HEK293 (cell line): ENCODE results near the gene PARP11.

Experiments
- CTCF ChIA-PET: fragments of 350-600 bp; formaldehyde crosslinking; extraction: SDS; loops from one replicate; lab custom pipeline; 2021; ENCODE audit warnings: antibody characterized with exemption; lab: Yijun Ruan, JAX
- POLR2A ChIA-PET: fragments of 300-600 bp; formaldehyde crosslinking; extraction: SDS; loops from one replicate; lab custom pipeline; 2020; ENCODE audit warnings: antibody characterized with exemption, inconsistent platforms; lab: Yijun Ruan, JAX
- H3K27ac ChIP-seq: fragments of 200-500 bp; sonication (Bioruptor generic); 2 replicates; pipeline ENCODE4 v1.5.1; 2014; ENCODE audit warnings: low read depth, low read length, control low read depth, inconsistent platforms; ENCODE audit errors: extremely low read depth
- H3K36me3 ChIP-seq, 2 experiments: fragments of 200-500 bp in 1 of 2; sonication (Bioruptor generic) in 1 of 2; 1 replicate in 1 of 2; 2 replicates in 1 of 2; pipeline ENCODE4 v1.5.1; 2014 to 2017; ENCODE audit warnings: inconsistent platforms in 2 of 2, low read length in 2 of 2; ENCODE audit not compliant: control insufficient read depth in 2 of 2, insufficient read depth in 1 of 2
- H3K4me1 ChIP-seq: fragments of 200-500 bp; sonication (Bioruptor generic); 2 replicates; pipeline ENCODE4 v1.5.1; 2014; ENCODE audit warnings: mild to moderate bottlenecking, low read length, inconsistent platforms; ENCODE audit not compliant: control insufficient read depth, insufficient read depth
- H3K4me3 ChIP-seq: 2 replicates; pipeline ENCODE4 v1.5.1; 2011; ENCODE audit warnings: low read depth, mild to moderate bottlenecking, control low read depth, low read length, moderate library complexity
- H3K9me3 ChIP-seq: fragments of 200-500 bp; sonication (Bioruptor generic); 2 replicates; pipeline ENCODE4 v1.5.1; 2014; ENCODE audit warnings: low read depth, low read length, inconsistent platforms; ENCODE audit not compliant: control insufficient read depth, insufficient read depth
- PRDM1 ChIP-seq: fragments of 450-650 bp; formaldehyde crosslinking; IDR thresholded peaks from 2 replicates; pipeline ENCODE4; 2016; ENCODE audit warnings: missing biosample characterization, missing genetic modification characterization
- SETDB1 ChIP-seq: IDR thresholded peaks from one replicate; pipeline ENCODE4 v1.6.1; 2017; ENCODE audit warnings: mild to moderate bottlenecking, low read length, moderate library complexity, mixed read lengths; ENCODE audit not compliant: insufficient read length
- SP2 ChIP-seq: fragments of 450-650 bp; formaldehyde crosslinking; IDR thresholded peaks from 2 replicates; pipeline ENCODE4 v1.5.1; 2016; ENCODE audit warnings: missing biosample characterization, missing genetic modification characterization
- TCF7L2 ChIP-seq: IDR thresholded peaks from 2 replicates; pipeline ENCODE4 v1.6.1; 2011; ENCODE audit warnings: low read depth, mild to moderate bottlenecking, inconsistent platforms, low read length, moderate library complexity, borderline replicate concordance
- ZBTB7A ChIP-seq: fragments of 450-650 bp; formaldehyde crosslinking; IDR thresholded peaks from 2 replicates; pipeline ENCODE4 v1.5.1; 2016; ENCODE audit warnings: low read depth, missing biosample characterization, missing genetic modification characterization
- ZFHX2 ChIP-seq: fragments of 450-650 bp; formaldehyde crosslinking; conservative IDR thresholded peaks from 2 replicates; pipeline ENCODE4 v1.5.1; 2016; ENCODE audit warnings: missing biosample characterization, missing genetic modification characterization
- ZFP37 ChIP-seq: fragments of 450-650 bp; formaldehyde crosslinking; IDR thresholded peaks from 2 replicates; pipeline ENCODE4 v1.5.1; 2016; ENCODE audit warnings: missing biosample characterization, missing genetic modification characterization
- ZFP41 ChIP-seq: fragments of 450-650 bp; formaldehyde crosslinking; IDR thresholded peaks from 2 replicates; pipeline ENCODE4 v1.5.1; 2016; ENCODE audit warnings: missing biosample characterization, missing genetic modification characterization, borderline replicate concordance
- ZNF211 ChIP-seq: fragments of 450-650 bp; formaldehyde crosslinking; IDR thresholded peaks from 2 replicates; pipeline ENCODE4 v1.5.1; 2016; ENCODE audit warnings: low read depth, missing biosample characterization, missing genetic modification characterization
- ZNF23 ChIP-seq: fragments of 450-650 bp; formaldehyde crosslinking; IDR thresholded peaks from 2 replicates; pipeline ENCODE4 v1.5.1; 2016; ENCODE audit warnings: missing biosample characterization, missing genetic modification characterization, borderline replicate concordance
- ZNF274 ChIP-seq, 2 experiments: fragments of 200-500 bp in 1 of 2; fragments of 450-650 bp in 1 of 2; sonication (Bioruptor generic) in 1 of 2; formaldehyde crosslinking in 1 of 2; IDR thresholded peaks; 2 replicates each; pipeline versions ENCODE4 v1.5.1 to v1.6.1; 2014 to 2016; ENCODE audit warnings: borderline replicate concordance in 1 of 2, inconsistent platforms in 1 of 2, low read length in 1 of 2, missing biosample characterization in 1 of 2, missing genetic modification characterization in 1 of 2
- ZNF335 ChIP-seq: fragments of 450-650 bp; formaldehyde crosslinking; conservative IDR thresholded peaks from 2 replicates; pipeline ENCODE4 v1.5.1; 2016; ENCODE audit warnings: missing biosample characterization, missing genetic modification characterization
- ZNF366 ChIP-seq: fragments of 450-650 bp; formaldehyde crosslinking; conservative IDR thresholded peaks from 2 replicates; pipeline ENCODE4 v1.5.1; 2016; ENCODE audit warnings: missing biosample characterization, missing genetic modification characterization
- ZNF433 ChIP-seq: fragments of 450-650 bp; formaldehyde crosslinking; IDR thresholded peaks from 2 replicates; pipeline ENCODE4 v1.5.1; 2016; ENCODE audit warnings: missing biosample characterization, missing genetic modification characterization, low read depth
- ZNF521 ChIP-seq: fragments of 450-650 bp; formaldehyde crosslinking; IDR thresholded peaks from 2 replicates; pipeline ENCODE4 v1.5.1; 2017; ENCODE audit warnings: missing biosample characterization, mild to moderate bottlenecking, missing genetic modification characterization
- ZNF585B ChIP-seq: fragments of 450-650 bp; formaldehyde crosslinking; IDR thresholded peaks from 2 replicates; pipeline ENCODE4 v1.5.1; 2016; ENCODE audit warnings: missing biosample characterization, missing genetic modification characterization
- ZNF600 ChIP-seq: fragments of 450-650 bp; formaldehyde crosslinking; IDR thresholded peaks from 2 replicates; pipeline ENCODE4 v1.5.1; 2016; ENCODE audit warnings: missing biosample characterization, missing genetic modification characterization
- ZNF621 ChIP-seq: fragments of 450-650 bp; formaldehyde crosslinking; IDR thresholded peaks from 2 replicates; pipeline ENCODE4 v1.5.1; 2017; ENCODE audit warnings: missing biosample characterization, missing genetic modification characterization
- TF ChIP-seq, protein P1 (sequence below): fragments of 450-650 bp; formaldehyde crosslinking; IDR thresholded peaks from 2 replicates; pipeline ENCODE4 v1.5.1; 2016; ENCODE audit warnings: missing biosample characterization, missing genetic modification characterization
- TF ChIP-seq, protein P2 (sequence below): fragments of 450-650 bp; formaldehyde crosslinking; optimal IDR thresholded peaks from 2 replicates; pipeline ENCODE3; 2016; ENCODE audit warnings: missing biosample characterization, mild to moderate bottlenecking, missing genetic modification characterization
- TF ChIP-seq, protein P3 (sequence below): fragments of 450-650 bp; formaldehyde crosslinking; IDR thresholded peaks from 2 replicates; pipeline ENCODE4 v1.5.1; 2017; ENCODE audit warnings: missing biosample characterization, missing genetic modification characterization
- TF ChIP-seq, protein P4 (sequence below): fragments of 450-650 bp; formaldehyde crosslinking; IDR thresholded peaks from 2 replicates; pipeline ENCODE4 v1.5.1; 2017; ENCODE audit warnings: missing biosample characterization, mild to moderate bottlenecking, missing genetic modification characterization, moderate library complexity
- TF ChIP-seq, protein P5 (sequence below): fragments of 450-650 bp; formaldehyde crosslinking; IDR thresholded peaks from 2 replicates; pipeline ENCODE4 v1.5.1; 2016; ENCODE audit warnings: missing biosample characterization, missing genetic modification characterization, low read depth

PARP11 gene

DNA sequence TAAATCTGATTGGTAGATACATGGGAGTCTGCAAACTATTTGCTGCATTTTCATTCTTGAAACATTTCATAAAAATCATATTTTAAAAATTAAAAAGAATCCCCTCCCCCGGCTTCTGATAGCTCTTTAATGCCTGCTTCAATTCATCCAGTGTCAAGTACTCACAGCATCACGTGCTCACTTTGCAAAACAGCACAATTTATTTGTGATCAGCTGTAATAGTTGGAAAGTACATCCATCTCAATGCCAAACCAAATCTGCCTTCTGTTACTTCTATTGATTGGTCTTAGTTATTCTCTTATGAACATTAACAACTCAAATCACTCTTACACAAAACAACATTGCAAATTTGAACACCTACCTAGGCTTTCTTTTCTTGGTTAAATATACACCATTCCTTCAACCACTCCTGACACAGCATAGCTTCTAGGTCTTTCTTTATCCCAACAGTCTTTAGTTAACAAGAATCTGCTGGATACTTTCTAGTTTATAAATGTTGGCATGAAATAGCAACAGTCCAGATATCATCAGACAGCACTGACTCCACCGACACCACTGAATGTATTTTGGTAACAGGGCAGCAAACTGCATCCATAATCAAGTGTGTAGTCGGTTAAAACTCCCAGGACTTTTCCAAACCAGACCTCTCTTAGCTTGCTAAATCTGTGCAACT is 58.0 kb downstream of the PARP11 start:
- TF ChIP-seq ZNF621 (tag by site-specific recombination) = no peak
- no peak for TF ChIP-seq ZFHX2
- H3K9me3 ChIP-seq = no peaks in the 10 kb centered on the region
- CTCF ChIA-PET = interaction anchor here (0.7 to 1.5 kb wide), 3 partner anchors 9 to 515 kb away, joined by 3 to 7 read pairs (median 6); no protein-coding TSS in a partner anchor
- POLR2A ChIA-PET = no interaction called here
- H3K27ac ChIP-seq = no peak overlapping the region
- H3K36me3 ChIP-seq = peaks cover 0 to 11% of the 10 kb centered on the region in 2 experiments; a peak in 1 of 3 replicates
- no peaks in the 10 kb centered on the region for H3K4me1 ChIP-seq
- H3K4me3 ChIP-seq = no peak overlapping the region

DNA sequence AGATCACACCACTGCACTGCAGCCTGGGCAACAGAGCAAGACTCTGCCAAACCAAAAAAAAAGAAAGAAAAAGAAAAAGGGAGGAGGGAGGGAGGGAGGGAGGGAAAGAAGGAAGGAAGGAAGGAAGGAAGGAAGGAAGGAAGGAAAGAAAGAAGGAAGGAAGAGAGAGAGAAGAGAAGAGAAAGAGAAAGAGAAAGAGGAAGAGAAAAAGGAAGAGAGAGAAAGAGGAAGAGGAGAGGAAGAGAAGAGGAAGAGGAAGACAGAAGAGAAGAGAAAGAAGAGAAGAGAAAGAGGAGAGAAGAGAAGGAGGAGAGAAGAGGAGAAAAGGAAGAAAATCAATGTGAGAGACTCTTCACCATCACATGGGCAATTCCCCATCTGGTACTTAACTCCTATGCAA is 62.7 kb downstream of the PARP11 start:
- TF ChIP-seq ZNF23 (tag by site-specific recombination) (no peak), ZNF366 (tag by site-specific recombination) (peak; percentile 81), ZBTB7A (tag by site-specific recombination) (no peak), PRDM1 (0 out of 2 replicates have a peak, but pooled peaks have one; percentile 11), ZNF335 (tag by site-specific recombination) (no peak), SP2 (no peak), ZNF600 (tag by site-specific recombination) (no peak), ZNF274 (IDR thresholded peaks at IDR 0.05; ENCODE audit: low read length) (no peak), ZNF274 (tag by site-specific recombination; IDR thresholded peaks at IDR 0.05; ENCODE audit: borderline replicate concordance) (no peak)
- TF ChIP-seq, protein P1, sequence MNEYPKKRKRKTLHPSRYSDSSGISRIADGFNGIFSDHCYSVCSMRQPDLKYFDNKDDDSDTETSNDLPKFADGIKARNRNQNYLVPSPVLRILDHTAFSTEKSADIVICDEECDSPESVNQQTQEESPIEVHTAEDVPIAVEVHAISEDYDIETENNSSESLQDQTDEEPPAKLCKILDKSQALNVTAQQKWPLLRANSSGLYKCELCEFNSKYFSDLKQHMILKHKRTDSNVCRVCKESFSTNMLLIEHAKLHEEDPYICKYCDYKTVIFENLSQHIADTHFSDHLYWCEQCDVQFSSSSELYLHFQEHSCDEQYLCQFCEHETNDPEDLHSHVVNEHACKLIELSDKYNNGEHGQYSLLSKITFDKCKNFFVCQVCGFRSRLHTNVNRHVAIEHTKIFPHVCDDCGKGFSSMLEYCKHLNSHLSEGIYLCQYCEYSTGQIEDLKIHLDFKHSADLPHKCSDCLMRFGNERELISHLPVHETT (tag by site-specific recombination) = no peak
- ChIA-PET CTCF (interaction anchor here (2.0 kb wide), 1 partner anchor 511 kb away, joined by 8 read pairs; no protein-coding TSS in a partner anchor), POLR2A (no interaction called here)
- Histone ChIP-seq H3K27ac (no peak overlapping the region), H3K4me1 (0 out of 2 replicates have a peak, but pooled peaks cover 3% of the 10 kb centered on the region), H3K36me3 (peaks cover 0 to 7% of the 10 kb centered on the region in 2 experiments; a peak in 1 of 3 replicates), H3K9me3 (no peaks in the 10 kb centered on the region), H3K4me3 (no peak overlapping the region)

DNA sequence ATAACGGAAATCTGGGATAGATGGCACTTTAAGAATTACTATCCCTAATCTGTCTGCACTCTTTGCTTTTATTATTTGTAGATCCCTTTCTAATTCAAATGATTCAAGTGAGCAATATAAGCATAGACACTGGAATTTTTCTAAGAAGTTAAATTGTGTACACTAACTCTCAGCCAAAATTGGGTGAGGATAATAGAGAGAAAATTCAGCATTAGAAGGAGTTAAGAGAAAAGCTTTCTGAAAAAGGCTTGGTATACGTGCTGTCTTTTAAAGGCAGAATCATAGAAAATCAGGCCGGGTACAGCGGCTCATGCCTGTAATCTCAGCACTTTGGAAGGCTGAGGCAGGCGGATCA is 63.2 kb downstream of the PARP11 start:
- peaks cover 0 to 7% of the 10 kb centered on the region in 2 experiments; a peak in 1 of 3 replicates for H3K36me3 ChIP-seq
- no peak overlapping the region for H3K4me3 ChIP-seq
- ChIA-PET POLR2A (interaction anchor here (0.6 kb wide), 1 partner anchor 25 kb away, joined by 4 read pairs; no protein-coding TSS in a partner anchor), CTCF (interaction anchor here (2.0 kb wide), 1 partner anchor 510 kb away, joined by 8 read pairs; no protein-coding TSS in a partner anchor)
- 0 out of 2 replicates have a peak, but pooled peaks cover 3% of the 10 kb centered on the region for H3K4me1 ChIP-seq
- H3K27ac ChIP-seq = no peak overlapping the region
- H3K9me3 ChIP-seq = no peaks in the 10 kb centered on the region
- TF ChIP-seq PRDM1 (no peak), TCF7L2 (no peak), ZFP41 (tag by site-specific recombination) (no peak), ZFP37 (no peak), SETDB1 (no peak), ZNF521 (tag by site-specific recombination) (no peak), ZNF211 (tag by site-specific recombination) (no peak), ZNF585B (no peak), ZNF433 (no peak)
- TF ChIP-seq, protein P2, sequence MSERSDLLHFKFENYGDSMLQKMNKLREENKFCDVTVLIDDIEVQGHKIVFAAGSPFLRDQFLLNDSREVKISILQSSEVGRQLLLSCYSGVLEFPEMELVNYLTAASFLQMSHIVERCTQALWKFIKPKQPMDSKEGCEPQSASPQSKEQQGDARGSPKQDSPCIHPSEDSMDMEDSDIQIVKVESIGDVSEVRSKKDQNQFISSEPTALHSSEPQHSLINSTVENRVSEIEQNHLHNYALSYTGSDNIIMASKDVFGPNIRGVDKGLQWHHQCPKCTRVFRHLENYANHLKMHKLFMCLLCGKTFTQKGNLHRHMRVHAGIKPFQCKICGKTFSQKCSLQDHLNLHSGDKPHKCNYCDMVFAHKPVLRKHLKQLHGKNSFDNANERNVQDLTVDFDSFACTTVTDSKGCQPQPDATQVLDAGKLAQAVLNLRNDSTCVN (tag by site-specific recombination) = no peak
- TF ChIP-seq, protein P3, sequence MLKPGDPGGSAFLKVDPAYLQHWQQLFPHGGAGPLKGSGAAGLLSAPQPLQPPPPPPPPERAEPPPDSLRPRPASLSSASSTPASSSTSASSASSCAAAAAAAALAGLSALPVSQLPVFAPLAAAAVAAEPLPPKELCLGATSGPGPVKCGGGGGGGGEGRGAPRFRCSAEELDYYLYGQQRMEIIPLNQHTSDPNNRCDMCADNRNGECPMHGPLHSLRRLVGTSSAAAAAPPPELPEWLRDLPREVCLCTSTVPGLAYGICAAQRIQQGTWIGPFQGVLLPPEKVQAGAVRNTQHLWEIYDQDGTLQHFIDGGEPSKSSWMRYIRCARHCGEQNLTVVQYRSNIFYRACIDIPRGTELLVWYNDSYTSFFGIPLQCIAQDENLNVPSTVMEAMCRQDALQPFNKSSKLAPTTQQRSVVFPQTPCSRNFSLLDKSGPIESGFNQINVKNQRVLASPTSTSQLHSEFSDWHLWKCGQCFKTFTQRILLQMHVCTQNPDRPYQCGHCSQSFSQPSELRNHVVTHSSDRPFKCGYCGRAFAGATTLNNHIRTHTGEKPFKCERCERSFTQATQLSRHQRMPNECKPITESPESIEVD = no peak
- TF ChIP-seq, protein P4, sequence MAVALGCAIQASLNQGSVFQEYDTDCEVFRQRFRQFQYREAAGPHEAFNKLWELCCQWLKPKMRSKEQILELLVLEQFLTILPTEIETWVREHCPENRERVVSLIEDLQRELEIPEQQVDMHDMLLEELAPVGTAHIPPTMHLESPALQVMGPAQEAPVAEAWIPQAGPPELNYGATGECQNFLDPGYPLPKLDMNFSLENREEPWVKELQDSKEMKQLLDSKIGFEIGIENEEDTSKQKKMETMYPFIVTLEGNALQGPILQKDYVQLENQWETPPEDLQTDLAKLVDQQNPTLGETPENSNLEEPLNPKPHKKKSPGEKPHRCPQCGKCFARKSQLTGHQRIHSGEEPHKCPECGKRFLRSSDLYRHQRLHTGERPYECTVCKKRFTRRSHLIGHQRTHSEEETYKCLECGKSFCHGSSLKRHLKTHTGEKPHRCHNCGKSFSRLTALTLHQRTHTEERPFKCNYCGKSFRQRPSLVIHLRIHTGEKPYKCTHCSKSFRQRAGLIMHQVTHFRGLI (tag by site-specific recombination) = no peak
- TF ChIP-seq, protein P5, sequence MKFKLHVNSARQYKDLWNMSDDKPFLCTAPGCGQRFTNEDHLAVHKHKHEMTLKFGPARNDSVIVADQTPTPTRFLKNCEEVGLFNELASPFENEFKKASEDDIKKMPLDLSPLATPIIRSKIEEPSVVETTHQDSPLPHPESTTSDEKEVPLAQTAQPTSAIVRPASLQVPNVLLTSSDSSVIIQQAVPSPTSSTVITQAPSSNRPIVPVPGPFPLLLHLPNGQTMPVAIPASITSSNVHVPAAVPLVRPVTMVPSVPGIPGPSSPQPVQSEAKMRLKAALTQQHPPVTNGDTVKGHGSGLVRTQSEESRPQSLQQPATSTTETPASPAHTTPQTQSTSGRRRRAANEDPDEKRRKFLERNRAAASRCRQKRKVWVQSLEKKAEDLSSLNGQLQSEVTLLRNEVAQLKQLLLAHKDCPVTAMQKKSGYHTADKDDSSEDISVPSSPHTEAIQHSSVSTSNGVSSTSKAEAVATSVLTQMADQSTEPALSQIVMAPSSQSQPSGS (tag by site-specific recombination) = no peak
